Lower lobe of right lung (tissue), 2 donors: ENCODE data around the gene FAM174C. TPM values are rescaled to one million over a fixed set of nuclear protein-coding genes. Genes with fewer than 3 reads are reported as not detected.
A peak's percentile ranks its signal among the peaks of the same experiment; 100 is the strongest.

Source experiments
- ATAC-seq, 2 donors: fragments of 200-7000 bp; cut with Tn5 transposase; one replicate each; pipeline ENCODE4 v1.9.1; 2020 to 2022; ENCODE audit warnings: mild to moderate bottlenecking in 2 of 2, moderate library complexity in 2 of 2
- DNase-seq: peaks from one replicate; pipeline ENCODE4 v3.0.0-alpha.2; 2020
- H3K27ac ChIP-seq: fragments of 200-600 bp; one replicate; pipeline ENCODE4 v1.8.0; 2022
- H3K27me3 ChIP-seq: fragments of 200-600 bp; one replicate; pipeline ENCODE4 v1.8.0; 2022; ENCODE audit warnings: low read depth
- H3K36me3 ChIP-seq: fragments of 200-600 bp; one replicate; pipeline ENCODE4 v1.8.0; 2022; ENCODE audit warnings: mild to moderate bottlenecking
- H3K4me1 ChIP-seq: fragments of 200-600 bp; one replicate; pipeline ENCODE4 v1.8.0; 2022
- H3K4me3 ChIP-seq: fragments of 200-600 bp; one replicate; pipeline ENCODE4 v1.8.0; 2022; ENCODE audit warnings: mild to moderate bottlenecking
- H3K9me3 ChIP-seq: fragments of 200-600 bp; one replicate; pipeline ENCODE4 v1.8.0; 2022
- CTCF ChIP-seq: fragments of 200-600 bp; IDR thresholded peaks from one replicate; pipeline ENCODE4 v1.8.0; 2022; ENCODE audit warnings: antibody characterized with exemption, mild to moderate bottlenecking
- intact Hi-C: fragments of 100-400 bp; cut with DNase I; formaldehyde crosslinking; loops from one replicate; pipeline ENCODE4 v1.11.0; 2022
- total RNA-seq: library from RNA; stranded (reverse); fragmentation: NEBNext Ultra II Directional; extraction: Animal tissue kit (Norgen Biotek cat#: 25700); gene quantifications from one replicate; pipeline ENCODE4 v1.2.1, GENCODE V29; 2021
- donor health status: DM: no; HTN: yes; CAD: no; lungs with severe emphysema.

The FAM174C gene
- total RNA-seq, 1 donor from 2014 or later: 43.5 TPM

- H3K27ac ChIP-seq: no peak overlapping the region
- ATAC-seq (no peak), DNase-seq (no peak)
- intact Hi-C loops: no loop called here
- no peak for TF ChIP-seq CTCF
- H3K4me1 ChIP-seq: no peaks in the 10 kb centered on the region
- H3K27me3 ChIP-seq: peaks cover 89% of the 10 kb centered on the region
- no peaks in the 10 kb centered on the region for H3K36me3 ChIP-seq
- no peaks in the 10 kb centered on the region for H3K9me3 ChIP-seq
- H3K4me3 ChIP-seq: no peak overlapping the region
Measured at GRCh38 chr19:1287354-1288225, 12.3 kb downstream of the FAM174C start.

- Histone ChIP-seq H3K27ac (no peak overlapping the region), H3K4me3 (no peak overlapping the region), H3K36me3 (no peaks in the 10 kb centered on the region), H3K27me3 (peaks cover 89% of the 10 kb centered on the region), H3K4me1 (no peaks in the 10 kb centered on the region), H3K9me3 (no peaks in the 10 kb centered on the region)
- TF ChIP-seq CTCF: no peak
- ATAC-seq: no peak
- no peak for DNase-seq
- intact Hi-C loops: no loop called here
Measured at GRCh38 chr19:1288226-1288612, 12.9 kb downstream of the FAM174C start.

- H3K36me3 ChIP-seq: no peaks in the 10 kb centered on the region
- ATAC-seq (peak in 1 of 2 donors; percentile 5), DNase-seq (no peak)
- H3K4me1 ChIP-seq: no peaks in the 10 kb centered on the region
- H3K9me3 ChIP-seq: no peaks in the 10 kb centered on the region
- no peak overlapping the region for H3K27ac ChIP-seq
- peaks cover 89% of the 10 kb centered on the region for H3K27me3 ChIP-seq
- no peak overlapping the region for H3K4me3 ChIP-seq
- intact Hi-C loops: no loop called here
- TF ChIP-seq CTCF: no peak
Measured at GRCh38 chr19:1288833-1289685, 13.7 kb downstream of the FAM174C start.

GRCh38 chr19:1289686-1290025 is 14.3 kb downstream of the FAM174C start:
- intact Hi-C loops: no loop called here
- Histone ChIP-seq H3K36me3 (no peaks in the 10 kb centered on the region), H3K4me1 (no peaks in the 10 kb centered on the region), H3K27me3 (peaks cover 89% of the 10 kb centered on the region), H3K4me3 (no peak overlapping the region), H3K27ac (no peak overlapping the region), H3K9me3 (no peaks in the 10 kb centered on the region)
- TF ChIP-seq CTCF: no peak
- DNase-seq: no peak
- no peak for ATAC-seq

- DNase-seq (no peak), ATAC-seq (no peak)
- no peaks in the 10 kb centered on the region for H3K9me3 ChIP-seq
- no peak overlapping the region for H3K4me3 ChIP-seq
- H3K27me3 ChIP-seq: peaks cover 87% of the 10 kb centered on the region
- intact Hi-C loops: no loop called here
- no peak for TF ChIP-seq CTCF
- H3K4me1 ChIP-seq: no peaks in the 10 kb centered on the region
- H3K27ac ChIP-seq: no peak overlapping the region
- no peaks in the 10 kb centered on the region for H3K36me3 ChIP-seq
Measured at GRCh38 chr19:1290196-1290702, 14.9 kb downstream of the FAM174C start.
